Measurements from ENCODE around the gene DHX8. TPM values are rescaled to one million over a fixed set of nuclear protein-coding genes. Genes with fewer than 3 reads are reported as not detected.

The DHX8 gene
- total RNA-seq, 2 experiments from 2014 or later: 46.2 to 46.3 TPM

- Mint-ChIP-seq H3K9me3 (no peaks in the 10 kb centered on the region), H3K27me3 (ENCODE audit: low read depth) (peaks cover 24% of the 10 kb centered on the region), H3K4me3 (no peak overlapping the region), H3K27ac (no peak overlapping the region), H3K36me3 (ENCODE audit: low read depth) (no peaks in the 10 kb centered on the region), H3K4me1 (ENCODE audit: low read depth) (peaks cover 4% of the 10 kb centered on the region)
- intact Hi-C loops (cut with micrococcal nuclease): no loop called here
- DNase-seq: no peak
- CTCF ChIA-PET: no interaction called here
These were observed 75.5 kb downstream of the DHX8 start for GRCh38 chr17:43559161-43559816.

DNA sequence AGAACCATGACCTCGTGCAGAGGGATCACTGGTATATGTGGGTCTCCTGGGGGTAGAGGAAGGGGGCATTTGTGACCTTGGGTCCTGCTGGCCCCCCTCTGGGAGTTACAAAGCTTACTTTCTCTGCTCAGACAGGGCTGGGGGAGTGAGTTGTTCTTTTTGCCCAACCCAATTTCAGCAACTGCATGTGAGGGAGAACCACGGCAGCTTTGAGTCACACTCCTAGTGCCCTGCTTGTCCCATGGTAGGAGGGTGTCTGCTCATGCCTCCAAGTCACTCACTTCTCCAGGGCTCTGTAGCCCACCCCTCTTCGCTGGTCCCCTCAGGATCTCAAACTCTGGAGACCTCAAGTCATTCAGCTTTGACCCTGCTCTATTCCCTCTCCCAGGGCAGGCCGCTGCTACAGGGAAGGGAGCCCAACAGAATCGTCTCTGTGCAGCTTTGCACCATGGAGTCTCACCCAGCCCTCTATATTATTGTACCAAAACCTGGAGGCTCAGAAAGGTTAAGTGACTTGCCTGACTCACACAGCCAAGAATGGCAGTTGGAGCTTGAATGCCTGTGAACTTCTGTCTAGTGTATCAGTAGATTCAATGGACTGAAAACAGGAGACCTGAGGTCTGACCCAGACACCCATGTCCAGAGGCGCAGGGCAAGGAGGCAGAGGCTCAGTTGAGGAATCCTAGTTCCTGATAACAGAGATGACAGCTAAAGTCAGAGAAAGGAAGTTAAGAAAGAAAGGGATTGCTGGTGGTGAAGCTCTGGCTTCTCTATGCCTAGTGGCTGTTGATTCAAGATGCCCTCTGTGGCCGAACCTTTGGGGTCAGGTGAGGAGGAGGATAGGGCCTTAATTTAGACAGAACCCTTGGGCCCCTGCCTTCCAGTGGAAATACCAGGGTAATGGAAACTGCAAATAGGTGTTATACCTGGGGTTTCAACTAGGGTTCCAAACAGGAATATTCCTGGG lies 77.0 kb downstream of the DHX8 start:
- Mint-ChIP-seq H3K27me3 (ENCODE audit: low read depth) (peaks cover 22% of the 10 kb centered on the region), H3K36me3 (ENCODE audit: low read depth) (no peaks in the 10 kb centered on the region), H3K4me3 (no peak overlapping the region), H3K27ac (no peak overlapping the region), H3K9me3 (no peaks in the 10 kb centered on the region), H3K4me1 (ENCODE audit: low read depth) (peaks cover 4% of the 10 kb centered on the region)
- CTCF ChIA-PET: no interaction called here
- intact Hi-C loops (cut with micrococcal nuclease): no loop called here
- no peak for DNase-seq

- no peaks in the 10 kb centered on the region for H3K9me3 Mint-ChIP-seq
- no peak overlapping the region for H3K4me3 Mint-ChIP-seq
- peaks cover 22% of the 10 kb centered on the region for H3K27me3 Mint-ChIP-seq (ENCODE audit: low read depth)
- H3K4me1 Mint-ChIP-seq (ENCODE audit: low read depth): peaks cover 4% of the 10 kb centered on the region
- CTCF ChIA-PET: interaction anchor here (0.6 to 1.7 kb wide), 3 partner anchors 13 to 204 kb away, joined by 3 to 11 read pairs (median 6); no protein-coding TSS in a partner anchor
- H3K36me3 Mint-ChIP-seq (ENCODE audit: low read depth): no peaks in the 10 kb centered on the region
- intact Hi-C loops (cut with micrococcal nuclease): no loop called here
- no peak for DNase-seq
- H3K27ac Mint-ChIP-seq: no peak overlapping the region
These were observed 79.2 kb downstream of the DHX8 start for GRCh38 chr17:43562679-43563599.

GRCh38 chr17:43563600-43564594 lies 80.1 kb downstream of the DHX8 start:
- CTCF ChIA-PET: interaction anchor here (1.0 to 1.7 kb wide), 2 partner anchors 12 to 15 kb away, joined by 3 to 11 read pairs; no protein-coding TSS in a partner anchor
- Mint-ChIP-seq H3K9me3 (no peaks in the 10 kb centered on the region), H3K27ac (no peak overlapping the region), H3K36me3 (ENCODE audit: low read depth) (no peaks in the 10 kb centered on the region), H3K4me3 (no peak overlapping the region), H3K4me1 (ENCODE audit: low read depth) (peaks cover 4% of the 10 kb centered on the region), H3K27me3 (ENCODE audit: low read depth) (peaks cover 22% of the 10 kb centered on the region)
- DNase-seq: no peak
- intact Hi-C loops (cut with micrococcal nuclease): no loop called here

DNA sequence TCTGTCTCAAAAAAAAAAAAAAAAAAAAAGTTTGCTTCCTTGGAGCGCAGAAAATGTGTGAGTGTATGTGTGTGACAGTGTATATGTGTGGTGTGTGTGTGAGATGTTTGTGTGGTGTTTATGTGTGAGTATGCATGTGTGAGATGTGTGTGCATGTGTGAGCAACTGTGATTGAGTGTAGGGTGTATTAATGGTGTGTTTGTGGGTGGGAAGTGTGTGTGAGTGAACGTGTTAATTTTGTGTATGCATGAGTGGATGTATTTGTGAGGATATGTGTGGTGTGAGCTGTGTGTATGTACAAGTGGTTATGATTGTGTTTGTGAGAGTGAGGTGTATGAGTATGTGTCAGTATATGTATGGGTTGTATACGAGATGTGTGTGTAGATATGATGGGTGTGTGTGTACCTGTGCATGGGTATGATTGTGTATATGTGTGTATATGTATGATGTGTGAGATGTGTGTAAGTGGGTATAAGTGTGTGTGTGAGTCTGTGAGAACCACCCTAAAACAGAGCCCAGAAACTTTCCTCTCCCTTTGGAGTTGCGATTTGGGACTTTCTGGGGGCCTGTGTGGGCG lies 84.8 kb downstream of the DHX8 start:
- Mint-ChIP-seq H3K36me3 (ENCODE audit: low read depth) (no peaks in the 10 kb centered on the region), H3K4me1 (ENCODE audit: low read depth) (no peaks in the 10 kb centered on the region), H3K4me3 (no peak overlapping the region), H3K9me3 (no peaks in the 10 kb centered on the region), H3K27me3 (ENCODE audit: low read depth) (peaks cover 5% of the 10 kb centered on the region), H3K27ac (no peak overlapping the region)
- CTCF ChIA-PET: interaction anchor here (0.6 to 0.7 kb wide), 2 partner anchors 15 to 109 kb away, joined by 3 to 6 read pairs; no protein-coding TSS in a partner anchor
- intact Hi-C loops (cut with micrococcal nuclease): no loop called here
- DNase-seq: no peak

- Mint-ChIP-seq H3K27me3 (ENCODE audit: low read depth) (no peaks in the 10 kb centered on the region), H3K9me3 (no peaks in the 10 kb centered on the region), H3K4me3 (no peak overlapping the region), H3K27ac (no peak overlapping the region), H3K4me1 (ENCODE audit: low read depth) (no peaks in the 10 kb centered on the region), H3K36me3 (ENCODE audit: low read depth) (no peaks in the 10 kb centered on the region)
- CTCF ChIA-PET: interaction anchor here (0.6 to 0.9 kb wide), 4 partner anchors 105 to 1052 kb away, joined by 3 read pairs; no protein-coding TSS in a partner anchor
- intact Hi-C loops (cut with micrococcal nuclease): no loop called here
- no peak for DNase-seq
These were observed 86.7 kb downstream of the DHX8 start for GRCh38 chr17:43570518-43570928.

DNA sequence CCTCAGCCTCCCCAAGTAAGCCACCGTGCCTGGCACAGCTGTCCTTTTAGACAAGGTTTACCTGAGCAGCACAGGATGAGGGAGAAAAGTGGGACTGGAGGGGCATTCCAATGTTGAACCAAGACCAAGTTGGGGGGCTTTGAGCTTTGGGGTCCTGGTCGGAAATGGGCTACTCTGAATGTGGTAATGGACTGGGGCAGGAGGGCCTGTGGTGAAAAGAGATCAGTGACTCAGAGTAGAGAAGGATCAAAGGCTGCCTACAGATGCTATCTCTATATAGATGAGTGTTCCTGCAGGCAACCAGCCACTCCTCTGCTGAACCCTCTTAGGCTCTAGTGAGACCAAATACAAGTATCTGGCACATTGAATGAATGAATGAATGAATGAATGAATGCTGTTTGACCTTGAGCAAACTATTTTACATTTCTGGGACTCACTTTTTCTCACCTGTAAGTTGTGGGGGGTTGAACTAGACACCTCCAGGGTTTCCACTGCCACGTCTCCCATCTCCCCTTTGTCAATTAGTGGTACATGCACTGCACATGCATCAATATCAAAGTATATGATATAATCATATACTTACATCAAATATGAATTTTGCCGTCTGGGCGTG lies 88.7 kb downstream of the DHX8 start:
- DNase-seq: no peak
- H3K9me3 Mint-ChIP-seq: no peaks in the 10 kb centered on the region
- no peaks in the 10 kb centered on the region for H3K27me3 Mint-ChIP-seq (ENCODE audit: low read depth)
- no peaks in the 10 kb centered on the region for H3K4me1 Mint-ChIP-seq (ENCODE audit: low read depth)
- H3K36me3 Mint-ChIP-seq (ENCODE audit: low read depth): no peaks in the 10 kb centered on the region
- intact Hi-C loops (cut with micrococcal nuclease): no loop called here
- H3K4me3 Mint-ChIP-seq: no peak overlapping the region
- H3K27ac Mint-ChIP-seq: no peak overlapping the region
- CTCF ChIA-PET: interaction anchor here (0.8 kb wide), 1 partner anchor 56 kb away, joined by 9 read pairs; no protein-coding TSS in a partner anchor

DNA sequence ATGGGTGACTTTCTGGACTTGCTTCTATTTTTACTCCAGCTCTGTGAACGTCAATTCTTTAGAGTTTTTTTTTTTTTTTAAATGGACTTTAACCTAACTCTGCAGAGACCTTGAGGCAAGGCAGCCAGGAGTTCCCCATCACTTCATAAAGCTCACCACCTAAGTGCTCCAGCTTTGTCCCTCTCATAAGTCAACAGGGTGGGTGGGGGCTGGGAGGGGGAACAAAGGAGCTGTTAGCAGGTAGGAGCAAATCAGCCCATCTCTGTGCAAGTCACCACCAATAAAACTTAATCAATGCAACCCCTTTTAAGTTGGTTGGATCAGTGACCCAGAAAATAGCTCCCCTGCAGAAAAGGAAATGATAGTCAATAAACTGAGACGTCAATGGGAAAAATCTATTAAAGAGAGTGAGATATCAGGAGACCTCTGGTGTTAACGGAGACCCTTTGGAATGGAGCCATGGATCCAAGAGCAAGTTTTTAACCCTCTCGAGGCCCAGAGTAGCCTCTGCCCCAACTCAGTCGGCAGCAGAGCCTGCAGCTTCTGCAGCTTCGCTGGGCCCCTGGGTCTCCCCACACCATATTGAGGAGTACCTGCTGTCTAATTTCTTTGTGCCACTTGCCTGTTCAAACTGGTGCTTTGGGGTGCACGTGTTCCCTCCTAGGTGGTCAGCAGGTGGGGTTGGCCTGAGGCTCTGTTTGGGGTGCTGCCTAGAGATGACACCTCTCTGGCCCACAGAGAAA lies 90.0 kb downstream of the DHX8 start:
- peaks cover 6% of the 10 kb centered on the region for H3K4me1 Mint-ChIP-seq (ENCODE audit: low read depth)
- DNase-seq: no peak
- H3K27me3 Mint-ChIP-seq (ENCODE audit: low read depth): no peaks in the 10 kb centered on the region
- no peak overlapping the region for H3K4me3 Mint-ChIP-seq
- no peak overlapping the region for H3K27ac Mint-ChIP-seq
- intact Hi-C loops (cut with micrococcal nuclease): no loop called here
- no peaks in the 10 kb centered on the region for H3K36me3 Mint-ChIP-seq (ENCODE audit: low read depth)
- CTCF ChIA-PET: interaction anchor here (1.6 to 3.8 kb wide), 2 partner anchors 76 to 187 kb away, joined by 3 to 21 read pairs; no protein-coding TSS in a partner anchor
- no peaks in the 10 kb centered on the region for H3K9me3 Mint-ChIP-seq

DNA sequence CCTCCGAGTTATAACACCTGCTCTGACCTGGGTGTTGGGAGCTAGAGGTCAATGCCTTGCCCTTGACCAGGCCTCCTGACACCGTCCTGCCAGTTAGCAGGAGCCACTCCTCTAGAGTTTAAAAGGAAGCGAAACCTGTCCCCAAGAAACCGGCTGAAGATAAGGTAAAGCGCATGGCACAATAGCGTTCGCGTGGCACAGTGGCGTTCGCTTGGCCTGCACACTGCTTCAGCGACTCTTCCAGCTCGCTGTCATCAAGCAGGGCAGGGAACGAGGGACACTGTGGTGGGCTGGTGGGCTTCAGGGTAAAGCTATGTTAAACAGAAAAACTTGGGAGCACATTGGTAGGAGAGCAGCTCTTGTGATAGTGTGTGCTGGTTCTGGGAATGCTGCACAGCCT lies 90.6 kb downstream of the DHX8 start:
- Mint-ChIP-seq H3K4me3 (no peak overlapping the region), H3K9me3 (no peaks in the 10 kb centered on the region), H3K36me3 (ENCODE audit: low read depth) (no peaks in the 10 kb centered on the region), H3K27me3 (ENCODE audit: low read depth) (no peaks in the 10 kb centered on the region), H3K27ac (no peak overlapping the region), H3K4me1 (ENCODE audit: low read depth) (peaks cover 12% of the 10 kb centered on the region)
- intact Hi-C loops (cut with micrococcal nuclease): no loop called here
- DNase-seq: no peak
- CTCF ChIA-PET: interaction anchor here (1.0 to 3.8 kb wide), 4 partner anchors 30 to 192 kb away, joined by 3 to 21 read pairs (median 3); no protein-coding TSS in a partner anchor
